Heart left ventricle (tissue), 16 donors: ENCODE results near the gene NTRK3. TPM values are rescaled to one million over a fixed set of nuclear protein-coding genes. Genes with fewer than 3 reads are reported as not detected.

ENCODE experiments used
- ATAC-seq, 4 donors: fragments of 200-7000 bp; cut with Tn5 transposase; one replicate each; pipeline ENCODE4 v1.9.1; 2020 to 2022; ENCODE audit warnings: moderate library complexity in 4 of 4, mild to moderate bottlenecking in 3 of 4, moderate number of reproducible peaks in 1 of 4
- DNase-seq, 5 donors: peaks; one replicate each; pipeline ENCODE4 v3.0.0-alpha.2; 2020
- H3K27ac ChIP-seq, 12 donors: fragments of 200-600 bp; sonication (generic) in 4 of 12; one replicate each; pipeline versions ENCODE4 v1.5.0 to v1.8.0; 2016 to 2022; ENCODE audit warnings: mild to moderate bottlenecking in 2 of 12
- H3K27me3 ChIP-seq, 9 donors: fragments of 200-600 bp; sonication (generic) in 2 of 9; one replicate each; pipeline versions ENCODE4 v1.5.1 to v1.8.0; 2016 to 2022; ENCODE audit warnings: mild to moderate bottlenecking in 3 of 9
- H3K36me3 ChIP-seq, 9 donors: fragments of 200-600 bp; sonication (generic) in 2 of 9; one replicate each; pipeline versions ENCODE4 v1.5.0 to v1.8.0; 2018 to 2022; ENCODE audit warnings: mild to moderate bottlenecking in 2 of 9
- H3K4me1 ChIP-seq, 12 donors: fragments of 200-600 bp; sonication (generic) in 4 of 12; one replicate each; pipeline versions ENCODE4 v1.5.0 to v1.8.0; 2016 to 2022; ENCODE audit warnings: mild to moderate bottlenecking in 3 of 12
- H3K4me3 ChIP-seq, 12 donors: fragments of 200-600 bp; sonication (generic) in 4 of 12; one replicate each; pipeline versions ENCODE4 v1.5.0 to v1.8.0; 2017 to 2022; ENCODE audit warnings: mild to moderate bottlenecking in 9 of 12, moderate library complexity in 4 of 12
- H3K9me3 ChIP-seq, 12 donors: fragments of 200-600 bp; sonication (generic) in 4 of 12; one replicate each; pipeline versions ENCODE4 v1.5.0 to v1.8.0; 2016 to 2022; ENCODE audit warnings: mild to moderate bottlenecking in 1 of 12
- CTCF ChIP-seq, 12 donors: fragments of 200-600 bp; sonication (generic) in 4 of 12; IDR thresholded peaks; one replicate each; pipeline versions ENCODE4 v1.5.0 to v1.8.0; 2018 to 2022; ENCODE audit warnings: antibody characterized with exemption in 12 of 12, mild to moderate bottlenecking in 5 of 12
- POLR2A ChIP-seq, 2 donors: fragments of 450-650 bp; IDR thresholded peaks; one replicate each; pipeline ENCODE4 v1.6.1; 2017; ENCODE audit warnings: antibody characterized with exemption in 2 of 2, mild to moderate bottlenecking in 2 of 2, moderate library complexity in 2 of 2
- WGBS, 4 donors: extraction: QIAGEN DNeasy Blood & Tissue Kit in 2 of 4; methylation state at CpG; one replicate each; pipeline versions ENCODE4 v1.1.5 to v1.1.7; 2013 to 2018; 5-methylcytosine and 5-hydroxymethylcytosine counted together
- intact Hi-C, 10 donors: fragments of 100-400 bp; cut with DNase I; formaldehyde crosslinking; loops; one replicate each; pipeline versions ENCODE4 v1.11.1 to v1.14.2; 2022
- polyA plus RNA-seq, 2 donors: library from polyadenylated mRNA; stranded (reverse); fragments of 200-250 nt; gene quantifications; one replicate each; pipeline ENCODE4 v1.2.3, GENCODE V29; 2013
- total RNA-seq, 9 donors: library from RNA; depleted of rRNA in 2 of 9; stranded (reverse); fragments of >200 nt in 2 of 9; fragmentation: NEBNext Ultra II Directional in 3 of 9; extraction: Animal tissue kit (Norgen Biotek cat#: 25700) in 3 of 9; gene quantifications; one replicate each; pipeline versions ENCODE4 v1.1.0 to v1.2.4, GENCODE V29; 2016 to 2023
- donor health status: ischemic (EF 13 %, LVEDD 7.1; RV severe dilation, severe dysfunction).
- donor health status: healthy with polysubstance abuse.
- donor health status: DM: no; HTN: yes; CAD: no.
- donor health status: DM: no; HTN: no; CAD: no.
- donor health status: ischemic (EF 25% LVEDD 6.9; RV normal size, moderate dysfunction).
- donor health status: ischemic (EF 25% LVEDD 5.7; RV mildly dilated, moderate dysfunction).
- donor health status: healthy.
- donor health status: DM: yes; HTN: yes; CAD: no.
- donor health status: ischemic (EF 35%, LVEDD 5.7; RV mildly dilated, moderate dysfunction).
- donor health status: nonischemic (EF 11% LVEDD 7.7; RV severe dilation, severe dysfunction).
- donor health status: DM: yes; HTN: yes; CAD: no.
- donor health status: PGD.
- donor health status: ischemic (EF 29% LVEDD 5.4; RV normal size, mild dysfunction).
- donor health status: nonischemic (EF 23%, LVEDD 6.1; RV moderate dilation, normal function).

The NTRK3 gene
- total and polyA plus RNA-seq, 11 donors, result 0.53 to 6.8 (median 2.0) TPM

GRCh38 chr15:88255087-88255483 is 1.5 kb downstream of the NTRK3 start:
- Histone ChIP-seq H3K4me3 (peak overlapping the region in 10 of 12 donors; percentile 41 to 63 (median 54)), H3K27me3 (peaks cover 4 to 68% (median 36%) of the 10 kb centered on the region in 9 donors), H3K9me3 (no peaks in the 10 kb centered on the region), H3K27ac (peak overlapping the region in 1 of 12 donors; percentile 31), H3K4me1 (peaks cover 0 to 35% (median 13%) of the 10 kb centered on the region in 12 donors), H3K36me3 (no peaks in the 10 kb centered on the region)
- DNase-seq (no peak), ATAC-seq (no peak)
- TF ChIP-seq POLR2A (IDR thresholded peaks at IDR 0.05), result no peak
- no peak for TF ChIP-seq CTCF (IDR thresholded peaks at IDR 0.05)
- intact Hi-C loops, result loop anchor here in 1 of 10 donors (5.0 kb wide), 1 partner anchor 197 kb away; no protein-coding TSS in a partner anchor
- 4 to 10% (median 7%) methylated on average over 22 to 23 of the region's 23 CpGs for WGBS, 4 donors

DNA sequence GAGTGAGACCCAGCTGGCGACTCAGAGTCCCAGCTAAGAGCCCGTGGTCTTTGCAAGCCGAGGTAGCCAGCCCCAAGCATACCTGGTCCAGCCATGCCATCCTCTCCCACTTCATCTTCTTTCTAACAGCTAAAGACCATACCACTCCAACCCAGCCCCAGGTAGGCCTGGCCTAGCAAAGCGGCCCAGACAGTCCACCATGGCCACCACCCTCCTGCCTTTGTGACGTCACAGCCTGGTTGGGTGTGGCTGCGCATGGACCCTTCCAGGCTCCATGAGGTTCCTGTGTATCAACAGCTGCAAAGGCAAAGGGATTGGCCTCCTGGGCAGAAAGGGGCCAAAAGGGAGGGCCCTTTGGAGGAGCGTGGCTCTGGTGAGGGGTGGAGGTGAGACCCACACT is 4.1 kb downstream of the NTRK3 start:
- Histone ChIP-seq H3K4me3 (no peak overlapping the region), H3K9me3 (no peaks in the 10 kb centered on the region), H3K4me1 (peaks cover 0 to 33% (median 8%) of the 10 kb centered on the region in 12 donors), H3K36me3 (no peaks in the 10 kb centered on the region), H3K27ac (no peak overlapping the region), H3K27me3 (peaks cover 4 to 52% (median 29%) of the 10 kb centered on the region in 9 donors)
- intact Hi-C loops, result no loop called here
- DNase-seq (no peak), ATAC-seq (no peak)
- TF ChIP-seq CTCF (IDR thresholded peaks at IDR 0.05) (no peak), POLR2A (IDR thresholded peaks at IDR 0.05) (no peak)
- WGBS, 4 donors, result 84 to 90% (median 88%) methylated on average over 6 to 7 of the region's 7 CpGs

DNA sequence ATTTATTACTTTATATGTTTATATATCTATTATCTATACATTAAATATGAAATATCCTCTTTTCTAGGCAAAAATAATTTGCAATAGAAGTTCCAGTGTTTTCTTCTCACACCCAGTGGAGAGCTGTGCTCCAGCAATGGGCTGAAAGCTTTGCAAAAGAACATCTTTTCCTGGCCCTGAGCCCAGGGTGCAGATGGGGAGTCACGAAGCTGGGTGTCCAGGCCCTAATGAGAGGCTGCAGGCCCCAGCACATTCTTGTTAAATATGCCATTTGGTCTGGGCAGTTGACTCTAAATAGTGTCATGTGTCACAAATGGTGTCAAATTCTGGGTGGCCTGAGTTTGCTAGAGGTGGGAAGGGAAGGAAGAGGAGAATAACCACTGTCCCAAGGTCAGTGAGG is 5.7 kb downstream of the NTRK3 start:
- no peak for TF ChIP-seq POLR2A (IDR thresholded peaks at IDR 0.05)
- TF ChIP-seq CTCF (IDR thresholded peaks at IDR 0.05), result no peak
- intact Hi-C loops, result no loop called here
- ATAC-seq (no peak), DNase-seq (no peak)
- WGBS, 4 donors, result 14 to 36% (median 22%) methylated on average over 1 of the region's 1 CpG
- no peak overlapping the region for H3K4me3 ChIP-seq
- H3K9me3 ChIP-seq, result no peaks in the 10 kb centered on the region
- H3K27me3 ChIP-seq, result peaks cover 4 to 44% (median 25%) of the 10 kb centered on the region in 9 donors
- H3K4me1 ChIP-seq, result peaks cover 0 to 30% (median 6%) of the 10 kb centered on the region in 12 donors
- no peak overlapping the region for H3K27ac ChIP-seq
- no peaks in the 10 kb centered on the region for H3K36me3 ChIP-seq

DNA sequence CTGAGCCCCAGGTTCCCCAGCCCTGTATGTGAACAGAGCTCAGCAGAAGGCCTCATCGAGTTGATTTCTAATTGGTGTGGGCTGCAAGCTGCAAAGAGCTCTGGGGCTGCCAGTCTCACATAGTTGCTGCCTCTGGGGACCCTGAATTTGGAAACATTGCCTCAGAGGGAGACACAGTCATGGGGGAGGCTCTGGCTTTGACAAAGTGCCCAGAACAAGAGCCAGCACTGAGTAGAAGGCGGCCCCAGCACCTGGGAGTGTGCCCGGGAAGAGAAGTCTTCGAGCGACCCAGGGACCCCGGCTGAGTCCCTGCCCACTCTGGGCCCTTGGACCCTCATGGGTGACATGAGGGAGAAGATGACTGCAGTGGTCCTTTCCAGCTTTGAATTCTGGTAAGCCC is 7.3 kb downstream of the NTRK3 start:
- WGBS, 4 donors, result 79 to 100% (median 91%) methylated on average over 5 to 6 of the region's 6 CpGs
- no peak for ATAC-seq
- Histone ChIP-seq H3K9me3 (no peaks in the 10 kb centered on the region), H3K4me3 (no peak overlapping the region), H3K27me3 (peaks cover 0 to 28% (median 9%) of the 10 kb centered on the region in 9 donors), H3K36me3 (no peaks in the 10 kb centered on the region), H3K4me1 (peaks cover 0 to 23% (median 4%) of the 10 kb centered on the region in 12 donors), H3K27ac (no peak overlapping the region)
- intact Hi-C loops, result loop anchor here in 8 of 10 donors (5.0 to 10.0 kb wide), 9 partner anchors 198 to 1624 kb away; no protein-coding TSS in a partner anchor
- no peak for DNase-seq
- TF ChIP-seq CTCF (IDR thresholded peaks at IDR 0.05) (no peak), POLR2A (IDR thresholded peaks at IDR 0.05) (no peak)
